Retina (tissue), 1 donor: Measurements from ENCODE around the gene PTPRJ.

Experiments used
- DNase-seq: peaks from one replicate; pipeline ENCODE4 v3.0.0-alpha.2; 2016

The PTPRJ gene

GRCh38 chr11:47997063-47998053 is 17.0 kb downstream of the PTPRJ start:
- no peak for DNase-seq

- no peak for DNase-seq
Observed at GRCh38 chr11:47998345-47998732, 18.0 kb downstream of the PTPRJ start.

GRCh38 chr11:47998733-47999359 is 18.5 kb downstream of the PTPRJ start:
- DNase-seq, result no peak

- no peak for DNase-seq
Observed at GRCh38 chr11:48000432-48000831, 20.1 kb downstream of the PTPRJ start.

GRCh38 chr11:48001438-48002021 is 21.2 kb downstream of the PTPRJ start:
- no peak for DNase-seq

- no peak for DNase-seq
Observed at GRCh38 chr11:48002561-48002960, 22.2 kb downstream of the PTPRJ start.

GRCh38 chr11:48003926-48004325 is 23.6 kb downstream of the PTPRJ start:
- DNase-seq, result no peak

- no peak for DNase-seq
Observed at GRCh38 chr11:48004456-48004855, 24.1 kb downstream of the PTPRJ start.

GRCh38 chr11:48005136-48005535 is 24.8 kb downstream of the PTPRJ start:
- DNase-seq, result no peak

GRCh38 chr11:48005831-48006270 is 25.5 kb downstream of the PTPRJ start:
- peak; percentile 69 for DNase-seq

GRCh38 chr11:48006301-48006992 is 26.1 kb downstream of the PTPRJ start:
- no peak for DNase-seq

GRCh38 chr11:48007677-48008076 is 27.3 kb downstream of the PTPRJ start:
- no peak for DNase-seq

- no peak for DNase-seq
Observed at GRCh38 chr11:48008951-48009270, 28.6 kb downstream of the PTPRJ start.

GRCh38 chr11:48011102-48011797 is 30.9 kb downstream of the PTPRJ start:
- no peak for DNase-seq

- no peak for DNase-seq
Observed at GRCh38 chr11:48011798-48012391, 31.5 kb downstream of the PTPRJ start.

- no peak for DNase-seq
Observed at GRCh38 chr11:48013269-48013901, 33.0 kb downstream of the PTPRJ start.

- no peak for DNase-seq
Observed at GRCh38 chr11:48014917-48015316, 34.6 kb downstream of the PTPRJ start.

GRCh38 chr11:48017105-48017830 is 36.9 kb downstream of the PTPRJ start:
- no peak for DNase-seq

GRCh38 chr11:48017831-48018527 is 37.6 kb downstream of the PTPRJ start:
- no peak for DNase-seq

- DNase-seq, result peak; percentile 74
Observed at GRCh38 chr11:48018528-48019216, 38.3 kb downstream of the PTPRJ start.
